22Rv1 (cell line): ENCODE measurements around the gene CXCR5.

Source experiments
- ZFX ChIP-seq: fragments of 450-650 bp; IDR thresholded peaks from 2 replicates; pipeline ENCODE4 v1.6.1; 2017; ENCODE audit warnings: antibody characterized with exemption, borderline replicate concordance
- TF ChIP-seq, protein P1 (sequence below): fragments of 450-650 bp; IDR thresholded peaks from 2 replicates; pipeline ENCODE4 v1.5.1; 2017; ENCODE audit warnings: mild to moderate bottlenecking

DNA sequence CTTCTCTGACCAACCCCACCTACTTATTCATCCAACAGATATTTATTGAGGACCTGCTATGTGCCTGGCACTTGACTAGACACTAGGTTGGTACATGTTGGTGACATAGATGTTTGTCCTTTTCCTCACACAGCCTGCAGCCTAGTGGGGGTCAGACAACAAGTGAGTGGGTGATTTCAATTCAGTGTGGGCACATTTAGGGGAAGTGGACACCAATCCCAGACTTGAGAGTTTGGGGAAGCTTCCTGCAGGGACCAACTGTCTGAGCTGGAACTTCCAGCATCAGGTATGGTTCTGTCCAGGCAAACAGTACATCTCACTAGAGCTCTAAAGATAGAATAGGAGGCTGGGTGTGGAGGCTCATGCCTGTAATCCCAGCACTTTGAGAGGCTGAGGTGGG lies 47.9 kb downstream of the CXCR5 start:
- TF ChIP-seq, protein P1, sequence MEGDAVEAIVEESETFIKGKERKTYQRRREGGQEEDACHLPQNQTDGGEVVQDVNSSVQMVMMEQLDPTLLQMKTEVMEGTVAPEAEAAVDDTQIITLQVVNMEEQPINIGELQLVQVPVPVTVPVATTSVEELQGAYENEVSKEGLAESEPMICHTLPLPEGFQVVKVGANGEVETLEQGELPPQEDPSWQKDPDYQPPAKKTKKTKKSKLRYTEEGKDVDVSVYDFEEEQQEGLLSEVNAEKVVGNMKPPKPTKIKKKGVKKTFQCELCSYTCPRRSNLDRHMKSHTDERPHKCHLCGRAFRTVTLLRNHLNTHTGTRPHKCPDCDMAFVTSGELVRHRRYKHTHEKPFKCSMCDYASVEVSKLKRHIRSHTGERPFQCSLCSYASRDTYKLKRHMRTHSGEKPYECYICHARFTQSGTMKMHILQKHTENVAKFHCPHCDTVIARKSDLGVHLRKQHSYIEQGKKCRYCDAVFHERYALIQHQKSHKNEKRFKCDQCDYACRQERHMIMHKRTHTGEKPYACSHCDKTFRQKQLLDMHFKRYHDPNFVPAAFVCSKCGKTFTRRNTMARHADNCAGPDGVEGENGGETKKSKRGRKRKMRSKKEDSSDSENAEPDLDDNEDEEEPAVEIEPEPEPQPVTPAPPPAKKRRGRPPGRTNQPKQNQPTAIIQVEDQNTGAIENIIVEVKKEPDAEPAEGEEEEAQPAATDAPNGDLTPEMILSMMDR, result no peak
- TF ChIP-seq ZFX, result no peak
